HCT116 (cell line): Measurements from ENCODE around the gene ALG6.
"Not testable (repeated sequence)": the region's sequence is repeated elsewhere in the genome, so short reads cannot be mapped to it uniquely, and the experiment has no call there.

ENCODE experiments used
- EGR1 ChIP-seq: IDR thresholded peaks from 2 replicates; pipeline ENCODE4 v1.6.1; 2012; ENCODE audit warnings: low read depth
- EZH2 ChIP-seq: fragments of 200-600 bp; sonication (generic); IDR thresholded peaks from 2 replicates; pipeline ENCODE4 v1.6.1; 2017; ENCODE audit warnings: antibody characterized with exemption, mixed run types
- POLR2A ChIP-seq: IDR thresholded peaks from 2 replicates; pipeline ENCODE4 v1.7.0; 2011; ENCODE audit warnings: borderline replicate concordance; ENCODE audit not compliant: insufficient read depth, insufficient read length; ENCODE audit errors: extremely low read depth
- POLR2AphosphoS5 ChIP-seq: IDR thresholded peaks from 2 replicates; pipeline ENCODE4 v1.6.1; 2011; ENCODE audit warnings: mild to moderate bottlenecking, low read depth, low read length, moderate library complexity
- RAD21 ChIP-seq: IDR thresholded peaks from 2 replicates; pipeline ENCODE4 v1.6.1; 2012; ENCODE audit warnings: low read depth, mild to moderate bottlenecking
- SIN3A ChIP-seq: IDR thresholded peaks from 2 replicates; pipeline ENCODE4 v1.6.1; 2012; ENCODE audit warnings: low read depth
- SP1 ChIP-seq: IDR thresholded peaks from 2 replicates; pipeline ENCODE4 v1.6.1; 2012; ENCODE audit warnings: low read depth
- TCF7L2 ChIP-seq: IDR thresholded peaks from 2 replicates; pipeline ENCODE4 v1.7.0; 2011; ENCODE audit warnings: borderline replicate concordance, inconsistent platforms; ENCODE audit not compliant: insufficient read depth, insufficient read length; ENCODE audit errors: extremely low read depth
- YY1 ChIP-seq: IDR thresholded peaks from 2 replicates; pipeline ENCODE4 v1.6.1; 2011; ENCODE audit warnings: low read length, low read depth, moderate library complexity, mild to moderate bottlenecking; ENCODE audit not compliant: insufficient replicate concordance; ENCODE audit errors: extremely low read depth
- ZBTB33 ChIP-seq: IDR thresholded peaks from 2 replicates; pipeline ENCODE4 v1.6.1; 2011; ENCODE audit warnings: mild to moderate bottlenecking, low read length, moderate library complexity; ENCODE audit not compliant: insufficient replicate concordance; ENCODE audit errors: extremely low read depth
- ZFX ChIP-seq: fragments of 450-650 bp; IDR thresholded peaks from 2 replicates; pipeline ENCODE4 v1.6.1; 2017
- TF ChIP-seq, protein P1 (sequence below), 3 experiments: fragments of 200-600 bp in 1 of 3; sonication (generic) in 1 of 3; IDR thresholded peaks in 2 of 3; conservative IDR thresholded peaks in 1 of 3; 2 replicates each; pipeline ENCODE4 v1.5.1; 2012 to 2017; ENCODE audit warnings: low read depth in 2 of 3, low read length in 2 of 3, antibody characterized with exemption in 1 of 3, borderline replicate concordance in 1 of 3, control low read depth in 1 of 3, mild to moderate bottlenecking in 1 of 3, mixed read lengths in 1 of 3, mixed run types in 1 of 3, moderate library complexity in 1 of 3; ENCODE audit not compliant: insufficient read depth in 1 of 3
- TF ChIP-seq, protein P2 (sequence below): IDR thresholded peaks from 2 replicates; pipeline ENCODE4 v1.6.1; 2012
- TF ChIP-seq, protein P3 (sequence below): IDR thresholded peaks from 2 replicates; pipeline ENCODE4 v1.6.1; 2012; ENCODE audit warnings: low read depth

- TF ChIP-seq, protein P1, sequence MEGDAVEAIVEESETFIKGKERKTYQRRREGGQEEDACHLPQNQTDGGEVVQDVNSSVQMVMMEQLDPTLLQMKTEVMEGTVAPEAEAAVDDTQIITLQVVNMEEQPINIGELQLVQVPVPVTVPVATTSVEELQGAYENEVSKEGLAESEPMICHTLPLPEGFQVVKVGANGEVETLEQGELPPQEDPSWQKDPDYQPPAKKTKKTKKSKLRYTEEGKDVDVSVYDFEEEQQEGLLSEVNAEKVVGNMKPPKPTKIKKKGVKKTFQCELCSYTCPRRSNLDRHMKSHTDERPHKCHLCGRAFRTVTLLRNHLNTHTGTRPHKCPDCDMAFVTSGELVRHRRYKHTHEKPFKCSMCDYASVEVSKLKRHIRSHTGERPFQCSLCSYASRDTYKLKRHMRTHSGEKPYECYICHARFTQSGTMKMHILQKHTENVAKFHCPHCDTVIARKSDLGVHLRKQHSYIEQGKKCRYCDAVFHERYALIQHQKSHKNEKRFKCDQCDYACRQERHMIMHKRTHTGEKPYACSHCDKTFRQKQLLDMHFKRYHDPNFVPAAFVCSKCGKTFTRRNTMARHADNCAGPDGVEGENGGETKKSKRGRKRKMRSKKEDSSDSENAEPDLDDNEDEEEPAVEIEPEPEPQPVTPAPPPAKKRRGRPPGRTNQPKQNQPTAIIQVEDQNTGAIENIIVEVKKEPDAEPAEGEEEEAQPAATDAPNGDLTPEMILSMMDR (IDR thresholded peaks at IDR 0.05 in 2 of 3, conservative IDR thresholded peaks at IDR 0.05 in 1 of 3; ENCODE audit: borderline replicate concordance in 1 of 3, insufficient read depth in 1 of 3, low read depth in 2 of 3, low read length in 2 of 3), result not testable (repeated sequence)
- TF ChIP-seq, protein P2, sequence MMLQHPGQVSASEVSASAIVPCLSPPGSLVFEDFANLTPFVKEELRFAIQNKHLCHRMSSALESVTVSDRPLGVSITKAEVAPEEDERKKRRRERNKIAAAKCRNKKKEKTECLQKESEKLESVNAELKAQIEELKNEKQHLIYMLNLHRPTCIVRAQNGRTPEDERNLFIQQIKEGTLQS, result not testable (repeated sequence)
- TF ChIP-seq ZFX, POLR2A, EGR1, RAD21, SIN3A, EZH2, YY1, TCF7L2, POLR2AphosphoS5, ZBTB33, SP1: not testable (repeated sequence)
- TF ChIP-seq, protein P3, sequence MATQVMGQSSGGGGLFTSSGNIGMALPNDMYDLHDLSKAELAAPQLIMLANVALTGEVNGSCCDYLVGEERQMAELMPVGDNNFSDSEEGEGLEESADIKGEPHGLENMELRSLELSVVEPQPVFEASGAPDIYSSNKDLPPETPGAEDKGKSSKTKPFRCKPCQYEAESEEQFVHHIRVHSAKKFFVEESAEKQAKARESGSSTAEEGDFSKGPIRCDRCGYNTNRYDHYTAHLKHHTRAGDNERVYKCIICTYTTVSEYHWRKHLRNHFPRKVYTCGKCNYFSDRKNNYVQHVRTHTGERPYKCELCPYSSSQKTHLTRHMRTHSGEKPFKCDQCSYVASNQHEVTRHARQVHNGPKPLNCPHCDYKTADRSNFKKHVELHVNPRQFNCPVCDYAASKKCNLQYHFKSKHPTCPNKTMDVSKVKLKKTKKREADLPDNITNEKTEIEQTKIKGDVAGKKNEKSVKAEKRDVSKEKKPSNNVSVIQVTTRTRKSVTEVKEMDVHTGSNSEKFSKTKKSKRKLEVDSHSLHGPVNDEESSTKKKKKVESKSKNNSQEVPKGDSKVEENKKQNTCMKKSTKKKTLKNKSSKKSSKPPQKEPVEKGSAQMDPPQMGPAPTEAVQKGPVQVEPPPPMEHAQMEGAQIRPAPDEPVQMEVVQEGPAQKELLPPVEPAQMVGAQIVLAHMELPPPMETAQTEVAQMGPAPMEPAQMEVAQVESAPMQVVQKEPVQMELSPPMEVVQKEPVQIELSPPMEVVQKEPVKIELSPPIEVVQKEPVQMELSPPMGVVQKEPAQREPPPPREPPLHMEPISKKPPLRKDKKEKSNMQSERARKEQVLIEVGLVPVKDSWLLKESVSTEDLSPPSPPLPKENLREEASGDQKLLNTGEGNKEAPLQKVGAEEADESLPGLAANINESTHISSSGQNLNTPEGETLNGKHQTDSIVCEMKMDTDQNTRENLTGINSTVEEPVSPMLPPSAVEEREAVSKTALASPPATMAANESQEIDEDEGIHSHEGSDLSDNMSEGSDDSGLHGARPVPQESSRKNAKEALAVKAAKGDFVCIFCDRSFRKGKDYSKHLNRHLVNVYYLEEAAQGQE, result not testable (repeated sequence)
Observed at GRCh38 chr1:63420746-63421145, 53.3 kb downstream of the ALG6 start.
